ENCODE results near the gene RAI1.
"Not testable (repeated sequence)": the region's sequence is repeated elsewhere in the genome, so short reads cannot be mapped to it uniquely, and the experiment has no call there.

The RAI1 gene

GRCh38 chr17:17804007-17804406 lies 122.7 kb downstream of the RAI1 start:
- DNase-seq (ENCODE audit: low read depth): no peak

GRCh38 chr17:17805575-17805974 lies 124.3 kb downstream of the RAI1 start:
- DNase-seq (ENCODE audit: low read depth): peak; percentile 43

- no peak for DNase-seq (ENCODE audit: low read depth)
Measured at GRCh38 chr17:17806035-17806434, 124.8 kb downstream of the RAI1 start.

GRCh38 chr17:17806611-17807274 lies 125.5 kb downstream of the RAI1 start:
- DNase-seq (ENCODE audit: low read depth): no peak

- DNase-seq (ENCODE audit: low read depth): no peak
Measured at GRCh38 chr17:17807440-17807839, 126.2 kb downstream of the RAI1 start.

- not testable (repeated sequence) for DNase-seq (ENCODE audit: low read depth)
Measured at GRCh38 chr17:17808200-17808599, 126.9 kb downstream of the RAI1 start.

- peak; percentile 56 for DNase-seq (ENCODE audit: low read depth)
Measured at GRCh38 chr17:17808706-17809432, 127.6 kb downstream of the RAI1 start.

GRCh38 chr17:17809531-17810083 lies 128.3 kb downstream of the RAI1 start:
- DNase-seq (ENCODE audit: low read depth): no peak

GRCh38 chr17:17810084-17810894 lies 129.0 kb downstream of the RAI1 start:
- DNase-seq (ENCODE audit: low read depth): peak; percentile 35

- no peak for DNase-seq (ENCODE audit: low read depth)
Measured at GRCh38 chr17:17810895-17811248, 129.6 kb downstream of the RAI1 start.

- DNase-seq (ENCODE audit: low read depth): no peak
Measured at GRCh38 chr17:17811381-17812210, 130.3 kb downstream of the RAI1 start.

- DNase-seq (ENCODE audit: low read depth): peak; percentile 58
Measured at GRCh38 chr17:17812211-17813054, 131.2 kb downstream of the RAI1 start.

GRCh38 chr17:17813055-17813724 lies 131.9 kb downstream of the RAI1 start:
- no peak for DNase-seq (ENCODE audit: low read depth)

GRCh38 chr17:17813725-17814095 lies 132.5 kb downstream of the RAI1 start:
- DNase-seq (ENCODE audit: low read depth): no peak

- DNase-seq (ENCODE audit: low read depth): no peak
Measured at GRCh38 chr17:17814162-17815061, 133.2 kb downstream of the RAI1 start.

GRCh38 chr17:17815062-17815406 lies 133.8 kb downstream of the RAI1 start:
- DNase-seq (ENCODE audit: low read depth): peak; percentile 54

GRCh38 chr17:17815436-17816200 lies 134.4 kb downstream of the RAI1 start:
- DNase-seq (ENCODE audit: low read depth): no peak

- no peak for DNase-seq (ENCODE audit: low read depth)
Measured at GRCh38 chr17:17816240-17816814, 135.1 kb downstream of the RAI1 start.

All from EH (cell line).